ENCODE results near the gene PTPRO.

The PTPRO gene

GRCh38 chr12:15540005-15540404 lies 217.7 kb downstream of the PTPRO start:
- Histone ChIP-seq H3K27me3 (ENCODE audit: control insufficient read depth, insufficient read depth, low read length) (no peaks in the 10 kb centered on the region), H3K9ac (ENCODE audit: low read length) (no peak overlapping the region), H3K27ac (ENCODE audit: low read depth, low read length) (no peak overlapping the region), H3K4me3 (ENCODE audit: low read depth, low read length) (no peak overlapping the region), H3K9me3 (ENCODE audit: control insufficient read depth, insufficient read depth, low read depth, low read length) (no peaks in the 10 kb centered on the region), H3K4me1 (ENCODE audit: control insufficient read depth, insufficient read depth, low read length) (no peaks in the 10 kb centered on the region), H3K36me3 (ENCODE audit: control insufficient read depth, insufficient read depth, low read length) (no peaks in the 10 kb centered on the region)

GRCh38 chr12:15540469-15540872 lies 218.2 kb downstream of the PTPRO start:
- H3K4me3 ChIP-seq (ENCODE audit: low read depth, low read length): no peak overlapping the region
- H3K36me3 ChIP-seq (ENCODE audit: control insufficient read depth, insufficient read depth, low read length): no peaks in the 10 kb centered on the region
- H3K4me1 ChIP-seq (ENCODE audit: control insufficient read depth, insufficient read depth, low read length): no peaks in the 10 kb centered on the region
- no peak overlapping the region for H3K9ac ChIP-seq (ENCODE audit: low read length)
- H3K9me3 ChIP-seq (ENCODE audit: control insufficient read depth, insufficient read depth, low read depth, low read length): no peaks in the 10 kb centered on the region
- no peak overlapping the region for H3K27ac ChIP-seq (ENCODE audit: low read depth, low read length)
- no peaks in the 10 kb centered on the region for H3K27me3 ChIP-seq (ENCODE audit: control insufficient read depth, insufficient read depth, low read length)

- no peak overlapping the region for H3K9ac ChIP-seq (ENCODE audit: low read length)
- no peaks in the 10 kb centered on the region for H3K27me3 ChIP-seq (ENCODE audit: control insufficient read depth, insufficient read depth, low read length)
- no peaks in the 10 kb centered on the region for H3K9me3 ChIP-seq (ENCODE audit: control insufficient read depth, insufficient read depth, low read depth, low read length)
- H3K36me3 ChIP-seq (ENCODE audit: control insufficient read depth, insufficient read depth, low read length): no peaks in the 10 kb centered on the region
- no peak overlapping the region for H3K27ac ChIP-seq (ENCODE audit: low read depth, low read length)
- no peaks in the 10 kb centered on the region for H3K4me1 ChIP-seq (ENCODE audit: control insufficient read depth, insufficient read depth, low read length)
- no peak overlapping the region for H3K4me3 ChIP-seq (ENCODE audit: low read depth, low read length)
Observed at GRCh38 chr12:15541996-15542631, 219.8 kb downstream of the PTPRO start.

- no peaks in the 10 kb centered on the region for H3K9me3 ChIP-seq (ENCODE audit: control insufficient read depth, insufficient read depth, low read depth, low read length)
- no peak overlapping the region for H3K27ac ChIP-seq (ENCODE audit: low read depth, low read length)
- no peak overlapping the region for H3K9ac ChIP-seq (ENCODE audit: low read length)
- H3K27me3 ChIP-seq (ENCODE audit: control insufficient read depth, insufficient read depth, low read length): no peaks in the 10 kb centered on the region
- H3K4me1 ChIP-seq (ENCODE audit: control insufficient read depth, insufficient read depth, low read length): no peaks in the 10 kb centered on the region
- H3K36me3 ChIP-seq (ENCODE audit: control insufficient read depth, insufficient read depth, low read length): no peaks in the 10 kb centered on the region
- no peak overlapping the region for H3K4me3 ChIP-seq (ENCODE audit: low read depth, low read length)
Observed at GRCh38 chr12:15543347-15543746, 221.0 kb downstream of the PTPRO start.

DNA sequence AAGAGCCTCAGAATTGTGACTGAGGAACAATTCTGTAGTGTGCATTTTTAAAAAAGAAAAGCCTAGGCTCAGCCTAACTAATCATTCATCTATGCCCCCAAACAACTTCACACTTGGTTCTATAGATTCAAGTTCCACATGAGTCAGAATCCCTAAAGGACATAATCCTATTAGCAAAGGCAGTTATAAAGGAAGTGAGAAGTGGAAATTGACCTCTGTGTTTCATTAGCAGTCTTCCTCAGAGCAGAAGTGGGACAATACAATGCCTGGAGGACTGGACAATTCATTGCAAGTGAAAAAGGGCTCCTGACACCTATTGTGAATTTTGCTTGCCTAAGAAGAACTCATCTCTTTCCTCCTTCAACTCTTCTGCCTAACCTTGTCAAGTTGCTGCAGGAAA lies 222.3 kb downstream of the PTPRO start:
- Histone ChIP-seq H3K4me1 (ENCODE audit: control insufficient read depth, insufficient read depth, low read length) (no peaks in the 10 kb centered on the region), H3K27ac (ENCODE audit: low read depth, low read length) (no peak overlapping the region), H3K4me3 (ENCODE audit: low read depth, low read length) (no peak overlapping the region), H3K36me3 (ENCODE audit: control insufficient read depth, insufficient read depth, low read length) (no peaks in the 10 kb centered on the region), H3K9me3 (ENCODE audit: control insufficient read depth, insufficient read depth, low read depth, low read length) (no peaks in the 10 kb centered on the region), H3K27me3 (ENCODE audit: control insufficient read depth, insufficient read depth, low read length) (no peaks in the 10 kb centered on the region), H3K9ac (ENCODE audit: low read length) (no peak overlapping the region)

- H3K4me1 ChIP-seq (ENCODE audit: control insufficient read depth, insufficient read depth, low read length): no peaks in the 10 kb centered on the region
- H3K27me3 ChIP-seq (ENCODE audit: control insufficient read depth, insufficient read depth, low read length): no peaks in the 10 kb centered on the region
- H3K27ac ChIP-seq (ENCODE audit: low read depth, low read length): no peak overlapping the region
- H3K36me3 ChIP-seq (ENCODE audit: control insufficient read depth, insufficient read depth, low read length): no peaks in the 10 kb centered on the region
- H3K9ac ChIP-seq (ENCODE audit: low read length): no peak overlapping the region
- no peak overlapping the region for H3K4me3 ChIP-seq (ENCODE audit: low read depth, low read length)
- H3K9me3 ChIP-seq (ENCODE audit: control insufficient read depth, insufficient read depth, low read depth, low read length): no peaks in the 10 kb centered on the region
Observed at GRCh38 chr12:15545334-15545733, 223.0 kb downstream of the PTPRO start.

GRCh38 chr12:15546102-15546701 lies 223.9 kb downstream of the PTPRO start:
- H3K4me1 ChIP-seq (ENCODE audit: control insufficient read depth, insufficient read depth, low read length): no peaks in the 10 kb centered on the region
- no peaks in the 10 kb centered on the region for H3K9me3 ChIP-seq (ENCODE audit: control insufficient read depth, insufficient read depth, low read depth, low read length)

GRCh38 chr12:15547063-15547462 lies 224.8 kb downstream of the PTPRO start:
- Histone ChIP-seq H3K4me3 (ENCODE audit: low read depth, low read length) (no peak overlapping the region), H3K9ac (ENCODE audit: low read length) (no peak overlapping the region), H3K27me3 (ENCODE audit: control insufficient read depth, insufficient read depth, low read length) (no peaks in the 10 kb centered on the region), H3K27ac (ENCODE audit: low read depth, low read length) (no peak overlapping the region), H3K36me3 (ENCODE audit: control insufficient read depth, insufficient read depth, low read length) (no peaks in the 10 kb centered on the region), H3K9me3 (ENCODE audit: control insufficient read depth, insufficient read depth, low read depth, low read length) (no peaks in the 10 kb centered on the region), H3K4me1 (ENCODE audit: control insufficient read depth, insufficient read depth, low read length) (no peaks in the 10 kb centered on the region)

More at GRCh38 chr12:15546102-15546701, 223.9 kb downstream of the PTPRO start:
- no peaks in the 10 kb centered on the region for H3K27me3 ChIP-seq (ENCODE audit: control insufficient read depth, insufficient read depth, low read length)
- H3K36me3 ChIP-seq (ENCODE audit: control insufficient read depth, insufficient read depth, low read length): no peaks in the 10 kb centered on the region
- H3K27ac ChIP-seq (ENCODE audit: low read depth, low read length): no peak overlapping the region
- H3K4me3 ChIP-seq (ENCODE audit: low read depth, low read length): no peak overlapping the region
- H3K9ac ChIP-seq (ENCODE audit: low read length): no peak overlapping the region

DNA sequence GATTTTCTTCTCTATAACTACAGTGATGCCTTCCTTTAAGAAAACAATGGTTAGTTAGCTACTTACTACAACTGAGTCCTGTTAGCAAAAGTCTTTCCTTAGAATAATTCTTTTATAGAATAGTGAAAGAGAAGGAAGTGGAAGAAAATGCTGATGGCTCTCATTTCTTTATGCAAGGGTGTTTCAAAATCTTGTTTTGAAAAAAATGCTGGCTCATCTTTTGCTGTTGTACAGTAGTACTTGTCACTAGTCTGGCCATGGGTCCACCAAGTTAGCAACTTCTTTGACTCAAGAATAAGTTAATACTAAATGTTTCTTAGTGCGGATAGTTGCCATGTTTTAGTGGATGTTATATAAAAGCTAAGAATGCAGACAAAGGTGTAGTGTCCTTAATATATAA lies 225.4 kb downstream of the PTPRO start:
- Histone ChIP-seq H3K36me3 (ENCODE audit: control insufficient read depth, insufficient read depth, low read length) (no peaks in the 10 kb centered on the region), H3K27ac (ENCODE audit: low read depth, low read length) (no peak overlapping the region), H3K9me3 (ENCODE audit: control insufficient read depth, insufficient read depth, low read depth, low read length) (no peaks in the 10 kb centered on the region), H3K4me3 (ENCODE audit: low read depth, low read length) (no peak overlapping the region), H3K9ac (ENCODE audit: low read length) (no peak overlapping the region), H3K27me3 (ENCODE audit: control insufficient read depth, insufficient read depth, low read length) (no peaks in the 10 kb centered on the region), H3K4me1 (ENCODE audit: control insufficient read depth, insufficient read depth, low read length) (no peaks in the 10 kb centered on the region)

DNA sequence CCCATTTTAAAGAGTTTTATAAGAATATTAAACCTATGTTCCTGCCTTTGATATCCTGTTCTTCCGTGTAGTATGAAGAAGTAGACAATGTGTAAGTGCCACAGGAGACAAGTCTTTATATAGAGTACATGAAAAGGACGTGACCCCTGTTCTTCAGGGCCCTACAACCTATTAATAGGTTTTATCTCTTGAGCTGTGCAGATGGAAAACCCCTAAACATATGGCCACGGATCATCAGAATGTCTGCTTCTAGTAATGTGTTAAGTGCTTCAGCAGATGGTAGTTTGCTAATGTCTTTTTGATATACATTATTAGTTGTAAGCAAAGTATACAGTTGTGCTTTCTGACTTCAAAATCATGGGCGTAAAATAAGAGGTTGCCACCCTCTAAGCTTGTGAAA lies 228.5 kb downstream of the PTPRO start:
- H3K27ac ChIP-seq (ENCODE audit: low read depth, low read length): no peak overlapping the region
- H3K4me1 ChIP-seq (ENCODE audit: control insufficient read depth, insufficient read depth, low read length): no peaks in the 10 kb centered on the region
- H3K36me3 ChIP-seq (ENCODE audit: control insufficient read depth, insufficient read depth, low read length): no peaks in the 10 kb centered on the region
- no peaks in the 10 kb centered on the region for H3K27me3 ChIP-seq (ENCODE audit: control insufficient read depth, insufficient read depth, low read length)
- H3K9me3 ChIP-seq (ENCODE audit: control insufficient read depth, insufficient read depth, low read depth, low read length): no peaks in the 10 kb centered on the region
- no peak overlapping the region for H3K9ac ChIP-seq (ENCODE audit: low read length)
- no peak overlapping the region for H3K4me3 ChIP-seq (ENCODE audit: low read depth, low read length)

DNA sequence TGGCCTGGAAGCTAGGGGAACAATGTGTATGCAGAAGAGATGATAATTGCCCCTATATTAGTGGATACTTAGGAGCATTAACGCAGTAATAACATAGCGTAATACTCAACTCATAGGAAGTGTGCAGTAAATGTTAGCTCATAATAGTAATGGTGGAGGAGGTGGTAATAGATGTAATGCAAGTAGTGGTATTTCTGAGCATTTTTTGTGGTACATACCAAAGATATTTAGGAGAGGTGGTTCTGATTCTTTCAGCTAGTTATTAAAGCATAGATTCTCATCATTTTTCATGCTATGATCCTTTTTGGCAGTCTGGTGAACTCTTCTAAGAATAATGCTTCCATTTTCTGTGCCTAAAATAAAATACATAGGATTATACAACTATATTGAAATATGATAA lies 233.1 kb downstream of the PTPRO start:
- H3K27ac ChIP-seq (ENCODE audit: low read depth, low read length): no peak overlapping the region
- H3K36me3 ChIP-seq (ENCODE audit: control insufficient read depth, insufficient read depth, low read length): no peaks in the 10 kb centered on the region
- H3K27me3 ChIP-seq (ENCODE audit: control insufficient read depth, insufficient read depth, low read length): no peaks in the 10 kb centered on the region
- H3K4me3 ChIP-seq (ENCODE audit: low read depth, low read length): no peak overlapping the region
- H3K9me3 ChIP-seq (ENCODE audit: control insufficient read depth, insufficient read depth, low read depth, low read length): no peaks in the 10 kb centered on the region
- no peak overlapping the region for H3K9ac ChIP-seq (ENCODE audit: low read length)
- H3K4me1 ChIP-seq (ENCODE audit: control insufficient read depth, insufficient read depth, low read length): no peaks in the 10 kb centered on the region
